A549 (cell line): ENCODE measurements around the gene MMP17.

Experiments used
- ATOH8 ChIP-seq: fragments of 250-450 bp; sonication (Bioruptor Pico); IDR thresholded peaks from 2 replicates; pipeline ENCODE4 v1.5.0; 2020; ENCODE audit warnings: low read depth, mild to moderate bottlenecking, moderate library complexity
- CBX8 ChIP-seq: fragments of 200-600 bp; sonication (generic); IDR thresholded peaks from 2 replicates; pipeline ENCODE4 v1.6.1; 2016
- CEBPB ChIP-seq, 2 experiments: fragments of >200 bp in 1 of 2; sonication (Bioruptor Twin) in 1 of 2; formaldehyde crosslinking in 1 of 2; IDR thresholded peaks; 2 replicates each; pipeline ENCODE4 v1.6.1; 2012 to 2016
- MYC ChIP-seq: IDR thresholded peaks from 2 replicates; pipeline ENCODE4 v1.6.1; 2012; ENCODE audit warnings: mild to moderate bottlenecking, inconsistent platforms, low read length, improper control_type of control experiment, borderline replicate concordance
- POLR2A ChIP-seq: IDR thresholded peaks from 2 replicates; pipeline ENCODE4 v1.6.1; 2012; ENCODE audit warnings: mild to moderate bottlenecking, low read length
- RAD21 ChIP-seq, 2 experiments: fragments of >200 bp in 1 of 2; sonication (Bioruptor Twin) in 1 of 2; formaldehyde crosslinking in 1 of 2; IDR thresholded peaks in 1 of 2; conservative IDR thresholded peaks in 1 of 2; 2 replicates in 1 of 2; 3 replicates in 1 of 2; pipeline ENCODE4 v1.6.1; 2012 to 2018; ENCODE audit warnings: inconsistent platforms in 1 of 2
- REST ChIP-seq: fragments of 200-600 bp; sonication (generic); IDR thresholded peaks from 2 replicates; pipeline ENCODE4 v1.6.1; 2016; ENCODE audit warnings: antibody characterized with exemption, mild to moderate bottlenecking, moderate library complexity
- TF ChIP-seq, protein P1 (sequence below): fragments of >200 bp; sonication (Bioruptor Twin); formaldehyde crosslinking; IDR thresholded peaks from 3 replicates; pipeline ENCODE4 v1.5.1; 2016
- TF ChIP-seq, protein P2 (sequence below): fragments of 150-350 bp; IDR thresholded peaks from 2 replicates; pipeline ENCODE4 v1.6.1; 2014; ENCODE audit warnings: low read depth, mild to moderate bottlenecking, low read length
- TF ChIP-seq, protein P3 (sequence below): fragments of 450-650 bp; IDR thresholded peaks from 2 replicates; pipeline ENCODE4 v1.6.1; 2014; ENCODE audit warnings: antibody characterized with exemption

GRCh38 chr12:131829791-131830334 lies 1.7 kb downstream of the MMP17 start:
- TF ChIP-seq, protein P1, sequence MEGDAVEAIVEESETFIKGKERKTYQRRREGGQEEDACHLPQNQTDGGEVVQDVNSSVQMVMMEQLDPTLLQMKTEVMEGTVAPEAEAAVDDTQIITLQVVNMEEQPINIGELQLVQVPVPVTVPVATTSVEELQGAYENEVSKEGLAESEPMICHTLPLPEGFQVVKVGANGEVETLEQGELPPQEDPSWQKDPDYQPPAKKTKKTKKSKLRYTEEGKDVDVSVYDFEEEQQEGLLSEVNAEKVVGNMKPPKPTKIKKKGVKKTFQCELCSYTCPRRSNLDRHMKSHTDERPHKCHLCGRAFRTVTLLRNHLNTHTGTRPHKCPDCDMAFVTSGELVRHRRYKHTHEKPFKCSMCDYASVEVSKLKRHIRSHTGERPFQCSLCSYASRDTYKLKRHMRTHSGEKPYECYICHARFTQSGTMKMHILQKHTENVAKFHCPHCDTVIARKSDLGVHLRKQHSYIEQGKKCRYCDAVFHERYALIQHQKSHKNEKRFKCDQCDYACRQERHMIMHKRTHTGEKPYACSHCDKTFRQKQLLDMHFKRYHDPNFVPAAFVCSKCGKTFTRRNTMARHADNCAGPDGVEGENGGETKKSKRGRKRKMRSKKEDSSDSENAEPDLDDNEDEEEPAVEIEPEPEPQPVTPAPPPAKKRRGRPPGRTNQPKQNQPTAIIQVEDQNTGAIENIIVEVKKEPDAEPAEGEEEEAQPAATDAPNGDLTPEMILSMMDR: no peak
- no peak for TF ChIP-seq REST
- no peak for TF ChIP-seq MYC
- no peak for TF ChIP-seq CEBPB (IDR thresholded peaks at IDR 0.05)
- TF ChIP-seq, protein P2, sequence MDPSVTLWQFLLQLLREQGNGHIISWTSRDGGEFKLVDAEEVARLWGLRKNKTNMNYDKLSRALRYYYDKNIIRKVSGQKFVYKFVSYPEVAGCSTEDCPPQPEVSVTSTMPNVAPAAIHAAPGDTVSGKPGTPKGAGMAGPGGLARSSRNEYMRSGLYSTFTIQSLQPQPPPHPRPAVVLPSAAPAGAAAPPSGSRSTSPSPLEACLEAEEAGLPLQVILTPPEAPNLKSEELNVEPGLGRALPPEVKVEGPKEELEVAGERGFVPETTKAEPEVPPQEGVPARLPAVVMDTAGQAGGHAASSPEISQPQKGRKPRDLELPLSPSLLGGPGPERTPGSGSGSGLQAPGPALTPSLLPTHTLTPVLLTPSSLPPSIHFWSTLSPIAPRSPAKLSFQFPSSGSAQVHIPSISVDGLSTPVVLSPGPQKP: no peak
- TF ChIP-seq, protein P3, sequence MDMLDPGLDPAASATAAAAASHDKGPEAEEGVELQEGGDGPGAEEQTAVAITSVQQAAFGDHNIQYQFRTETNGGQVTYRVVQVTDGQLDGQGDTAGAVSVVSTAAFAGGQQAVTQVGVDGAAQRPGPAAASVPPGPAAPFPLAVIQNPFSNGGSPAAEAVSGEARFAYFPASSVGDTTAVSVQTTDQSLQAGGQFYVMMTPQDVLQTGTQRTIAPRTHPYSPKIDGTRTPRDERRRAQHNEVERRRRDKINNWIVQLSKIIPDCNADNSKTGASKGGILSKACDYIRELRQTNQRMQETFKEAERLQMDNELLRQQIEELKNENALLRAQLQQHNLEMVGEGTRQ: no peak
- no peak for TF ChIP-seq POLR2A
- no peak for TF ChIP-seq RAD21 (conservative IDR thresholded peaks at IDR 0.05 in 1 of 2, IDR thresholded peaks at IDR 0.05 in 1 of 2)
- TF ChIP-seq CBX8: no peak
- TF ChIP-seq ATOH8 (CRISPR knock-in tag): no peak
